Neural cell (in vitro differentiated cells): ENCODE results near the gene COBL. TPM values are rescaled to one million over a fixed set of nuclear protein-coding genes. Genes with fewer than 3 reads are reported as not detected.

ENCODE experiments used
- H2AFZ ChIP-seq: fragments of 200-600, 300-800 bp; sonication (generic), shearing (Covaris generic); 2 replicates; pipeline ENCODE4 v1.6.0; 2014; ENCODE audit warnings: low read depth, mild to moderate bottlenecking, antibody characterized with exemption, low read length, moderate library complexity
- H3F3A ChIP-seq: fragments of 200-600 bp; shearing (Covaris generic); 2 replicates; pipeline ENCODE4 v1.6.1; 2016; ENCODE audit warnings: mild to moderate bottlenecking, moderate library complexity, mixed read lengths, antibody characterized with exemption, low read length; ENCODE audit not compliant: insufficient read depth, poor library complexity, severe bottlenecking
- H3K27ac ChIP-seq: fragments of 200-600, 300-800 bp; sonication (generic), shearing (Covaris generic); 2 replicates; pipeline ENCODE4 v1.5.1; 2014; ENCODE audit warnings: mild to moderate bottlenecking, low read length, moderate library complexity
- H3K27me3 ChIP-seq: fragments of 300-800, 200-600 bp; sonication (generic), shearing (Covaris generic); 2 replicates; pipeline ENCODE4 v1.6.0; 2014; ENCODE audit warnings: mild to moderate bottlenecking, low read depth, low read length, moderate library complexity; ENCODE audit not compliant: insufficient read depth
- H3K36me3 ChIP-seq: fragments of 300-800, 200-600 bp; sonication (generic), shearing (Covaris generic); 2 replicates; pipeline ENCODE4 v1.5.1; 2014; ENCODE audit warnings: mild to moderate bottlenecking, antibody characterized with exemption, low read length, moderate library complexity; ENCODE audit not compliant: insufficient read depth
- H3K4me2 ChIP-seq: fragments of 300-800, 200-600 bp; sonication (generic), shearing (Covaris generic); 2 replicates; pipeline ENCODE4 v1.6.0; 2014; ENCODE audit warnings: mild to moderate bottlenecking, low read length
- H3K4me3 ChIP-seq: fragments of 300-800, 200-600 bp; sonication (generic), shearing (Covaris generic); 2 replicates; pipeline ENCODE4 v1.5.1; 2014; ENCODE audit warnings: mild to moderate bottlenecking, low read length, moderate library complexity
- H3K79me2 ChIP-seq: fragments of 200-600 bp; shearing (Covaris generic); replicated peaks from 2 replicates; pipeline ENCODE4 v1.6.0; 2014; ENCODE audit warnings: mild to moderate bottlenecking, low read length, moderate library complexity; ENCODE audit not compliant: insufficient read depth
- H3K9ac ChIP-seq: fragments of 300-800, 200-600 bp; sonication (generic), shearing (Covaris generic); 2 replicates; pipeline ENCODE4 v1.6.1; 2016; ENCODE audit warnings: mild to moderate bottlenecking, low read length, mixed read lengths
- H3K9me2 ChIP-seq: fragments of 200-600 bp; shearing (Covaris generic); 2 replicates; pipeline ENCODE4 v1.6.1; 2016; ENCODE audit warnings: mild to moderate bottlenecking, low read length, mixed read lengths; ENCODE audit not compliant: insufficient read depth
- H3K9me3 ChIP-seq: fragments of 200-600, 300-800 bp; sonication (generic), shearing (Covaris generic); 2 replicates; pipeline ENCODE4 v1.6.1; 2016; ENCODE audit warnings: mild to moderate bottlenecking, mixed run types, low read length, moderate library complexity, mixed read lengths
- H4K20me1 ChIP-seq: fragments of 200-600 bp; shearing (Covaris generic); 2 replicates; pipeline ENCODE4 v1.6.1; 2016; ENCODE audit warnings: mild to moderate bottlenecking, mixed run types; ENCODE audit not compliant: insufficient read depth
- EP300 ChIP-seq: fragments of 450-650 bp; conservative IDR thresholded peaks from 2 replicates; pipeline ENCODE4 v1.6.1; 2014; ENCODE audit warnings: antibody characterized with exemption, mild to moderate bottlenecking, moderate library complexity; ENCODE audit not compliant: poor library complexity, severe bottlenecking
- EZH2 ChIP-seq: fragments of 200-600, 300-800 bp; shearing (Covaris generic), sonication (generic); IDR thresholded peaks from 2 replicates; pipeline ENCODE4 v1.6.1; 2014; ENCODE audit warnings: antibody characterized with exemption, low read length, borderline replicate concordance, mild to moderate bottlenecking; ENCODE audit not compliant: insufficient read depth, poor library complexity, severe bottlenecking
- MXI1 ChIP-seq: fragments of 450-650 bp; conservative IDR thresholded peaks from 2 replicates; pipeline ENCODE4 v1.6.1; 2014; ENCODE audit warnings: antibody characterized with exemption, mild to moderate bottlenecking; ENCODE audit not compliant: poor library complexity, severe bottlenecking
- POLR2AphosphoS5 ChIP-seq: IDR thresholded peaks from 2 replicates; pipeline ENCODE4 v1.6.1; 2012
- RAD21 ChIP-seq: fragments of 450-650 bp; conservative IDR thresholded peaks from 2 replicates; pipeline ENCODE4 v1.6.1; 2014; ENCODE audit warnings: antibody characterized with exemption, mild to moderate bottlenecking, moderate library complexity
- SMC3 ChIP-seq: fragments of 450-650 bp; conservative IDR thresholded peaks from 2 replicates; pipeline ENCODE4 v1.6.1; 2014; ENCODE audit warnings: antibody characterized with exemption, mild to moderate bottlenecking, moderate library complexity; ENCODE audit not compliant: poor library complexity
- TAF1 ChIP-seq: IDR thresholded peaks from 2 replicates; pipeline ENCODE4 v1.6.1; 2012; ENCODE audit warnings: low read depth
- polyA plus RNA-seq: library from polyadenylated mRNA; depleted of rRNA; stranded (reverse); fragments of >200 nt; gene quantifications from 2 replicates; pipeline ENCODE4 v1.2.3, GENCODE V29; 2014
- TF ChIP-seq, protein P1 (sequence below): fragments of 450-650 bp; IDR thresholded peaks from 2 replicates; pipeline ENCODE4 v1.5.1; 2014; ENCODE audit warnings: antibody characterized with exemption, mild to moderate bottlenecking, moderate library complexity; ENCODE audit not compliant: poor library complexity, severe bottlenecking
- TF ChIP-seq, protein P2 (sequence below): IDR thresholded peaks from 2 replicates; pipeline ENCODE4 v1.6.1; 2012; ENCODE audit warnings: borderline replicate concordance

COBL gene
- polyA plus RNA-seq, 1 donor from 2014 or later: 0.12 TPM

- no peak overlapping the region for H3K27ac ChIP-seq
These were observed 295.7 kb downstream of the COBL start for GRCh38 chr7:51020944-51021343.

DNA sequence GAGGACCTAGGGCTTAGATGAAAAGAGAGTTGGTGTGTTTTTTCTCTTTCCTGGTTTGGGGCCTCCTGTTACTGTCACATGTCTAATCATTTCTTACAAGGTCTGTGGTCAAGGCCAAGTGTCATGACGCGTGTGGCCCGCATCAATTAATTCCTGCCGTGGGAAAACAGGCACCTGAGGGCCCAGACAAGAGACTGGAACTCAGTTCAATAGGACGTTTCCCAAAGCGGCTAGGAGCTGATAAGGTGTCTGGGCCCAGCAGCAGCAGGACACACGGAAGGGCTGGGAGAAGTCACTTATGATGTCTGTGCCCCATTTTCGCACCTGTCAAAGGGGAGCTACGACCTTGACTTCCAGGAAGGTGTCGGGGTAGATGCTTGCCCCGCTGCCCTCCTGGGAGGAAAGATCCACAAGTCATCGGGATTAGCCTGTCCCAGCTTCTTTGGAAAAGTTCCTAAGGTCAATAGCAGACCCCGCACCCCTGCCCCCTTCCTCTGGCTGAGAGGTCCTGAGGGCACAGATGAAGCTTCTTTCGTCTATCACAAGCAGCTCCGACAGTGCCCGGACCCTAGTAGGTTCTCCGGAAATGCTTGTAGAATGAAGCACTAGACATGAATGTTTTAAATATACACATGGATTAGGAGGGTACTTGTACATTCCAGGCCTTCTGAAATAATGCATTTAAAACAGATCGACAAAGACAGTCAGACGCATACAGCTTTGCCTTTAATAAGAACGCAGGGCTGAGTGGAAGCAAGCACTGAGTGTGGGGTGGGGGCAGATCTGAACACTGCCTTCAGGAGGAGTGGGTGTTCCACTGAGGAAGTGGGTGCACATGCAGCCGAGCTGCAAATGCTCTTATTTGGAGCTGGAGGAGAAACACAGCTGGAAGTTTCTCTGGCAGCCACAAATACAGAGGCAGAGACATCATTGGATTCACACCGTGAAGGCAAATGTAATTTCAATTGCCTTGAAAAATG lies 296.4 kb downstream of the COBL start:
- no peak overlapping the region for H3K27ac ChIP-seq
- no peaks in the 10 kb centered on the region for H3K36me3 ChIP-seq
- no peak overlapping the region for H3K4me2 ChIP-seq
- H4K20me1 ChIP-seq: no peaks in the 10 kb centered on the region
- H3F3A ChIP-seq: no peaks in the 10 kb centered on the region
- H2AFZ ChIP-seq: no peak overlapping the region
- H3K9me2 ChIP-seq: no peaks in the 10 kb centered on the region
- no peaks in the 10 kb centered on the region for H3K9me3 ChIP-seq
- no peaks in the 10 kb centered on the region for H3K27me3 ChIP-seq
- H3K79me2 ChIP-seq: no peaks in the 10 kb centered on the region
- no peak overlapping the region for H3K9ac ChIP-seq
- H3K4me3 ChIP-seq: no peak overlapping the region
- TF ChIP-seq, protein P1, sequence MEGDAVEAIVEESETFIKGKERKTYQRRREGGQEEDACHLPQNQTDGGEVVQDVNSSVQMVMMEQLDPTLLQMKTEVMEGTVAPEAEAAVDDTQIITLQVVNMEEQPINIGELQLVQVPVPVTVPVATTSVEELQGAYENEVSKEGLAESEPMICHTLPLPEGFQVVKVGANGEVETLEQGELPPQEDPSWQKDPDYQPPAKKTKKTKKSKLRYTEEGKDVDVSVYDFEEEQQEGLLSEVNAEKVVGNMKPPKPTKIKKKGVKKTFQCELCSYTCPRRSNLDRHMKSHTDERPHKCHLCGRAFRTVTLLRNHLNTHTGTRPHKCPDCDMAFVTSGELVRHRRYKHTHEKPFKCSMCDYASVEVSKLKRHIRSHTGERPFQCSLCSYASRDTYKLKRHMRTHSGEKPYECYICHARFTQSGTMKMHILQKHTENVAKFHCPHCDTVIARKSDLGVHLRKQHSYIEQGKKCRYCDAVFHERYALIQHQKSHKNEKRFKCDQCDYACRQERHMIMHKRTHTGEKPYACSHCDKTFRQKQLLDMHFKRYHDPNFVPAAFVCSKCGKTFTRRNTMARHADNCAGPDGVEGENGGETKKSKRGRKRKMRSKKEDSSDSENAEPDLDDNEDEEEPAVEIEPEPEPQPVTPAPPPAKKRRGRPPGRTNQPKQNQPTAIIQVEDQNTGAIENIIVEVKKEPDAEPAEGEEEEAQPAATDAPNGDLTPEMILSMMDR: no peak
- TF ChIP-seq RAD21 (no peak), EZH2 (no peak), MXI1 (no peak), POLR2AphosphoS5 (no peak), SMC3 (no peak), EP300 (no peak)
- TF ChIP-seq, protein P2, sequence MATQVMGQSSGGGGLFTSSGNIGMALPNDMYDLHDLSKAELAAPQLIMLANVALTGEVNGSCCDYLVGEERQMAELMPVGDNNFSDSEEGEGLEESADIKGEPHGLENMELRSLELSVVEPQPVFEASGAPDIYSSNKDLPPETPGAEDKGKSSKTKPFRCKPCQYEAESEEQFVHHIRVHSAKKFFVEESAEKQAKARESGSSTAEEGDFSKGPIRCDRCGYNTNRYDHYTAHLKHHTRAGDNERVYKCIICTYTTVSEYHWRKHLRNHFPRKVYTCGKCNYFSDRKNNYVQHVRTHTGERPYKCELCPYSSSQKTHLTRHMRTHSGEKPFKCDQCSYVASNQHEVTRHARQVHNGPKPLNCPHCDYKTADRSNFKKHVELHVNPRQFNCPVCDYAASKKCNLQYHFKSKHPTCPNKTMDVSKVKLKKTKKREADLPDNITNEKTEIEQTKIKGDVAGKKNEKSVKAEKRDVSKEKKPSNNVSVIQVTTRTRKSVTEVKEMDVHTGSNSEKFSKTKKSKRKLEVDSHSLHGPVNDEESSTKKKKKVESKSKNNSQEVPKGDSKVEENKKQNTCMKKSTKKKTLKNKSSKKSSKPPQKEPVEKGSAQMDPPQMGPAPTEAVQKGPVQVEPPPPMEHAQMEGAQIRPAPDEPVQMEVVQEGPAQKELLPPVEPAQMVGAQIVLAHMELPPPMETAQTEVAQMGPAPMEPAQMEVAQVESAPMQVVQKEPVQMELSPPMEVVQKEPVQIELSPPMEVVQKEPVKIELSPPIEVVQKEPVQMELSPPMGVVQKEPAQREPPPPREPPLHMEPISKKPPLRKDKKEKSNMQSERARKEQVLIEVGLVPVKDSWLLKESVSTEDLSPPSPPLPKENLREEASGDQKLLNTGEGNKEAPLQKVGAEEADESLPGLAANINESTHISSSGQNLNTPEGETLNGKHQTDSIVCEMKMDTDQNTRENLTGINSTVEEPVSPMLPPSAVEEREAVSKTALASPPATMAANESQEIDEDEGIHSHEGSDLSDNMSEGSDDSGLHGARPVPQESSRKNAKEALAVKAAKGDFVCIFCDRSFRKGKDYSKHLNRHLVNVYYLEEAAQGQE: no peak

More at GRCh38 chr7:51020944-51021343, 295.7 kb downstream of the COBL start:
- no peaks in the 10 kb centered on the region for H4K20me1 ChIP-seq
- H3K9me3 ChIP-seq: no peaks in the 10 kb centered on the region
- H3K4me2 ChIP-seq: no peak overlapping the region
- H3K36me3 ChIP-seq: no peaks in the 10 kb centered on the region
- H3K27me3 ChIP-seq: no peaks in the 10 kb centered on the region
- H3K79me2 ChIP-seq: no peaks in the 10 kb centered on the region
- H2AFZ ChIP-seq: no peak overlapping the region
- H3K9me2 ChIP-seq: no peaks in the 10 kb centered on the region
- no peak overlapping the region for H3K4me3 ChIP-seq
- TF ChIP-seq, protein P1: no peak
- no peak for TF ChIP-seq TAF1
- no peak for TF ChIP-seq MXI1
- no peak for TF ChIP-seq RAD21
- no peak for TF ChIP-seq EP300
- TF ChIP-seq, protein P2: no peak
- TF ChIP-seq POLR2AphosphoS5: no peak
- TF ChIP-seq SMC3: no peak
- TF ChIP-seq EZH2: no peak
- no peak overlapping the region for H3K9ac ChIP-seq
- no peaks in the 10 kb centered on the region for H3F3A ChIP-seq
